Measurements from ENCODE around the gene GLP1R.

GLP1R gene

DNA sequence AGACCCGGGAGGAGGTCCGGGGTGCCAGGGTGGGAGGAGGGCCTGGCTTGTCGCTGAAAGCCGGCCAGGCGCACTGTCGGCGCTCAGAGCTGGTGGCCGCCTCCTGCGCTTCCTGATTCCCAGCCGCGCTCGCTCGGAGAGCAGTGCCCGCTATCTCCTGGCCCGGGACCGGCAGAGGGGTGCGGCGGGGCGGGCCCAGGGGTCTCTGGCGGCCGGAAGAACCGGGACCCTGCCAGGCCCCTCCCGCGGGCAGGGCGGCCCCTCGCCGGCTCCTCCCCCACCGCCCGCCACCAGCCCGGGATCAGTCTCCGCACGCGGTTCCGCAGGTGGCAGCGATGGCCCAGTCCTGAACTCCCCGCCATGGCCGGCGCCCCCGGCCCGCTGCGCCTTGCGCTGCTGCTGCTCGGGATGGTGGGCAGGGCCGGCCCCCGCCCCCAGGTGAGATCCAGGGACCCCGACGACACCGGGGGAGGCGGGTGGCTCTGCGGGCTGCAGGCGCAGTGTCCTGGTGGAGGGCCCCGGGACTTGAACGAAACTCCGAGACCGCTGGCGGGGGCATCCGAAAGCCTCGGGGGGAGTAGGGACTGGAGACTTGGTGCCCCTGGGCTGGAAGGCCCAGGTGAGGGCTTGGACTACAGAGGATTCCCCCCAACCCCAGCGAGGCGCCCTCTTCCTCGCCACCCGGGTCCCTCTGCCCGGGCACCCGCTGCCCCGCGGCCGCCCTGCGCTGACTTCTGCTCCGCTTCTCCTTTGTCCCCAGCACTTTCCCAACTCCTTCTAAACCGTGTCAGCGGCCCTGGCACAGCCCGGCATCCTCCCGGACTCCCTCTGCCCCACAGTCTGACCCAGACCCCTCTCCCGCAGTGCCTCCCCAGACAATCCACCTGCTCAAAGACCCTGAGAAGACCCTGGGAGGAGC is at the start of gene GLP1R:
Gene GLP1R (plus strand): TSS at position 301 of the 919 bp plus-strand sequence. CDS start 60 bp downstream, at position 361.
- no peak for DNase-seq

DNA sequence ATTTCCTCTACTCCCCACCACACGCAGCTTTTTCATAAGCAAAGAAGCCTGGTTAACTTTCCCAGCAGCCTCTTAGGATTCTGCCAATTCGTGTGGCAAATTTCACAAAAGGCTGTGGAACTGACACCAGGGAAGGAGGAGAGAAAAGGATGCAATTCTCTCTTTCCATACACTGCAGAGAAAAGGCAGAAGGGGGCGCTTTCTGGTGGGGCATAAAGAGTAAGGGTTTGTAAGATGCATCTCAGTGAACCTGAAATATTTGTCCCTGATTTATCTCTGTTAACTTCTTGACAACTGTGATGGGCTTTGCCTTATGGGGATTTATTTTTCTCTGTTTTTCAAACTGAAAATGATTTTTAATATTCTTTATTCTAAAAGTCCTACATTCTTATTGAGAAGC is 45.5 kb upstream of the GLP1R start:
- no peak for DNase-seq

- DNase-seq = no peak
Measured at GRCh38 chr6:39003492-39003891, 45.1 kb upstream of the GLP1R start.

DNA sequence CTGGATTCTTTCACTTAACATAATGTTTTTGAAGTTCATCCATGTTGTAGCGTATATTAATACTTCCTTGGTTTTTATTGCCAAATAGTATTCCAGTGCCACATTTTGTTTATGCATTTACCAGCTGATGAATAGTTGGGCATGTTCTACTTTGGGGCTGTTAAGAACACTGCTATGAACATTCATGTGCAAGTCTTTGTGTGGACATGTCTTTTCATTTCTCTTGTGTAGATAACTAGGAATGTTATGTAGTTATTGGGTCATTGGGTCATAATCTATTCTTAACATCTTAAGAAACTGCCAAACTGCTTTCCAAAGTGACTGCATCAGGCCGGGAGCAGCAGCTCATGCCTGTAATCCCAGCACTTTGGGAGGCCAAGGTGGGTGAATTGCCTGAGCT is 43.8 kb upstream of the GLP1R start:
- no peak for DNase-seq

DNA sequence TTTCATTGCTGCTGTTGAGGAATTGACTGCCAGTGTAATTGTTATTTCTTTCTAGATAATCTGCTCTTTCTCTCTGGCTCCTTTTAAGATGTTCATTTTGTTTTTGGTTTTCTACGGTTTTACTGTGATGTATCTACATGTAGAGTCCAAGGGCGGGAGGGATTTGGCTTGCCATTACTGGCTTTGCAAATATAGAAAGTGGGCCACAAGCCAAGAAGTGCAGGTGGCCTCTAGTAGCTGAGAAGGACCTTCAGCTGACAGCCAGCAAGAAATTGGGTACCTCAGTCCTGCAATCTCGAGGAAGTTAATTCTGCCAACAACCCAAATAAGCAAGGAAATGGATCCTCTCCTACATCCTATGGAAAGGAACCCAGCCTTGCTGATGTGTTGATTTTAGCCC is 42.8 kb upstream of the GLP1R start:
- DNase-seq = no peak

DNA sequence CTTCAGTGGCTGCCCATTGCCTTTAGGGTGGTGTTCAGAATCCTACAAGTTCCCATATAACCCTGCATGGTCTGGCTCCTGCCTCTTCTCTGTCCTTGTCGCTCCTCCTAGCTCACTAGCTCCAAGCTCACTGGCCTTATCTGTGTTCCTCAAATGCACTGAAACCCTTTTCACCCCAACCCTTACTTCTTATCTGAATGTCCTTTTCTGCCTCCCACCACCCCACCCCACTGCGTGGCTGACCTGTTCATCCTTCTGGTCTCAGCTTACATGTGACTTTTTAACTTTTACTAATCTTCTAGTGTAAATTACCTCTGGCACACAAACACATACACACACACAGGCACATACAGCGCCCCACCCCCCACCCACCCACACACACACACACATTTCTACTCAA is 41.0 kb upstream of the GLP1R start:
- DNase-seq = no peak

GRCh38 chr6:39008737-39009136 is 39.8 kb upstream of the GLP1R start:
- no peak for DNase-seq

GRCh38 chr6:39009476-39009875 is 39.1 kb upstream of the GLP1R start:
- DNase-seq = no peak

GRCh38 chr6:39016839-39017546 is 31.6 kb upstream of the GLP1R start:
- no peak for DNase-seq

DNA sequence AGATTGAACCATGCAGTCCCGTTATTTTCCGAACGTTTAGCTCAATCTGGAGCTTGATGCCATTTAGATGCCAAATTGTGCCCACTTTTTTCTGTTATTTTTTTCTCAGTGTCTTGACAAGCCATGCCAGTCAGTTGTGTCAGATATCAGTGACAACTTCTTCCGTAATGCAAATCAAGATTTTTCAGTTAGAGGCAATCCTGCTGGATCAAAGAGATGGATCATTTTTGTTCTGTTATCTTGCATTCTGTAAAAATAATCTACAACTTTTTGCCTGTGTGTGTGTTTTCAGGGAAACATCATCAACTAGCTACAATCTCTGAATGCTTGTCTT is 31.1 kb upstream of the GLP1R start:
- DNase-seq = no peak

DNA sequence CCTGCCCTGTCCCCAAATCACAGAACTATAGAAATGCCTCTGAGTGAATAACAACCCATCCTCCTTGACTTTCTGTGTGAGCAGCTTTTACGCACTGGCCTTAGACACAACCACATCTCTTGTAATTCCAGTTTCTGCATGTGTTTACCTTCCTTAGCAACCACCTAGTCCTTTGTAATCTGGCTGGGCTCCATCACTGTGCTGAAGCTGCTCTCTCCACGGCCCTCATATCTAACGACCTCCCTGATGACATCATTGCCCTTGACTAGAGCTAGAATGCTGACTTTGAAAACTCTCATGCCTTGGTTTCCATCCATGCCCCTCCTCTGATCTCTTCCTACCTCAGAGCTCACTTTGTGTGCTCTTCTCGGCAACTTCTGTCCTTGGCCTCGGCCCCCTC is 30.5 kb upstream of the GLP1R start:
- no peak for DNase-seq

GRCh38 chr6:39020136-39020535 is 28.4 kb upstream of the GLP1R start:
- DNase-seq = no peak

DNA sequence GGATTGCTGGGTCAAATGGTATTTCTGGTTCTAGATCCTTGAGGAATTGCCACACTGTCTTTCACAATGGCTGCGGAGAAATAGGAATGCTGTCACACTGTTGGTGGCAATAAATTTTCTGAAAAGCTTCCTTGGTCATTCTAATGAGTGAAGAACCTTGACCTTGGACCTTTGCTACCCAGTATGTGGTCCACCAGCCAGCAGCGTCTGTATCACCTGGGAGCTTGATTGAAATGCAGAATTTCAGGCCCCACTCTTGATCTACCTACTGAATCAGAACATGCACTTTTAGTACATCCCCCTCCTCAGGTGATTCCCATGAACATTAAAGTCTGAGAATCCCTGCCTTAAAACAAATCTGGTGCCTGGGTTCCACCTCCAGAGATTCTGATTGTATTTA is 27.5 kb upstream of the GLP1R start:
- DNase-seq = no peak

DNA sequence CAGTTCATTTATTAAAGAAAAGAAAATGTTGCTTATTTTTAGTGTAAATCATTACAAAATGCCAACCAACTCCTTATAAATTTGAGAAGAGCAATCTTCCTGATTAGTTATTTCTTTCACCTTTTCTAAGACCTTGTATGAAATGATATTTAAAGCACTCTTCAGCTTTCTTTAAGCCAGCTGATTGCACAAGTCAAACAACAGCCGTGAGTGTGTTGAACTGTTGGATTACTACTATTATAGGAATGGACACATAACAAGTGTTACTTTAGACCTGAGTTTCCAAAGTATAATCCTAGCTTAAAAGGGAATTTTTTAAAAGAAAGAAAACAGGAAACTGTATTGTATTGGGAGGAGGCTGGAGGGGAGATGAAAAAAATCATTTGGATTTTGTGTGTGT is 26.8 kb upstream of the GLP1R start:
- no peak for DNase-seq

- no peak for DNase-seq
Measured at GRCh38 chr6:39026175-39026574, 22.4 kb upstream of the GLP1R start.

GRCh38 chr6:39029156-39030011 is 19.2 kb upstream of the GLP1R start:
- no peak for DNase-seq

- DNase-seq = no peak
Measured at GRCh38 chr6:39035681-39036080, 12.9 kb upstream of the GLP1R start.

GRCh38 chr6:39037082-39037508 is 11.5 kb upstream of the GLP1R start:
- DNase-seq = no peak

- no peak for DNase-seq
Measured at GRCh38 chr6:39037707-39038106, 10.9 kb upstream of the GLP1R start.

DNA sequence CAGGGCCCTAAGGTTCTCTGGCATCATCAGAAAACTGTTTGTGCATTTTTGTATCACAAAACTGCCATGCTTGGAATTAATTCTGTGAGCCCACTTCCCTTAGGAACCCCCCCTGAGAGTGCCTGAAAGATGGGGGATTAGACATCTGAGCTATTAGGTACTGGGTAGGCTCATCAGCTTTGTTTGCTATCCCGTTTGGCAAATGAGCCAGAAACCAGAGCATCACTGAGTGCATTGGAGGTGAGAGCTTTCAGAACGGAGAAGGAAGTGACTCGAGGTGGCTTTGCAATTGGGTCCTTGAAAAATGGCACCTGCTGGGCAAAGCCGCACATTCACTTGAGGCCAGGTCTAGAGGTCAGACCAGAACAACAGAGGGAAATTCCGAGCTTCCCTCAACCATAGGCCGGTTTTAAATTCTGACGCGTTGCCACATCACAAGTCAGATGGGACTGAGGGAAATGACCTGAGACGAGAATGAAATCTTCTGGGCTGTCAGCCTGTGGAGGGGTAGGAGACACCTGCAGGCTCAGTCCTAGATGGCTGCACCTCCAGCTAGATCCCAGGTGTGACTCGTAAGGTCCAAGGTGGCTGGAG is 8.4 kb upstream of the GLP1R start:
- no peak for DNase-seq

GRCh38 chr6:39041072-39041471 is 7.5 kb upstream of the GLP1R start:
- no peak for DNase-seq

DNA sequence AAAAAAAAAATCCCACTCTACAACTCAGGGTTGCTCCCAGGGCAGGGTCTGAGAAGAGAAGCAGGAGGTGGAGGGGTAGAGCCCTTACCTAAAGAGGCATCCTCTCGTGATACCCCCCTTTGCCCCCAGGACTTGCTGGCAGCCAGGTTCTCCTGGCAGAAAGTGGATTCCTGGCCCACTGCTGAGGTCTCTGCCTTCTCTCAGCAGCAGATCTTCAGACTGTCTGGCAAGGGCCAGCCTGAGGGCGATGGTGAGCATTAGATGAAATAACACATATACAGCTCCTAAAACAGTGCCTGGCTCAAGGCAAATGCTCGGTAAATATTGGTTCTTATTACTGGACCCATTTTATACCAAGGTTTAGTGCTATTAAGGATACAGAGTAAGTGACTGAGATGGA is 4.8 kb upstream of the GLP1R start:
- no peak for DNase-seq

DNA sequence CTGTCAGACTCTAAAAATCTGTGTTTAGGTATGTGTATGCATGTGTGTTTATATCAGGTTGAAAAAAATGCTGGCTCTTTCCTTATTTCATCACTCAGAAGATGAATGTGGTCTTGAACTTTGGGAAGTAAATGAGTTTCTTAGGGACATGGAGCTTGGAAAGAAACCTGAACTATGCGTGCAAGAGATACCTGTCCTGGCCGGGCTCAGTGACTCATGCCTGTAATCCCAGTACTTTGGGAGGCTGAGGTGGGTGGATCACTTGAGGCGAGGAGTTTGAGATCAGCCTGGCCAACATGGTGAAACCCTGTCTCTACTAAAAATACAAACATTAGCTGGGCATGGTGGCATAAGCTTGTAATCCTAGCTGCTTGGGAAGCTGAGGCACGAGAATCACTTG is 4.4 kb upstream of the GLP1R start:
- DNase-seq = no peak

Measured in GF-D8 (cell line).